Lower leg skin (tissue), 3 donors: Measurements from ENCODE around the gene GJB5.

ENCODE experiments used
- CTCF ChIP-seq, 3 donors: fragments of 450-650 bp; IDR thresholded peaks; one replicate each; pipeline ENCODE4 v1.5.1; 2016; ENCODE audit warnings: antibody characterized with exemption in 3 of 3, mild to moderate bottlenecking in 3 of 3, moderate library complexity in 2 of 3
- POLR2A ChIP-seq, 2 donors: fragments of 450-650 bp; IDR thresholded peaks; one replicate each; pipeline ENCODE4 v1.6.1; 2016 to 2017; ENCODE audit warnings: antibody characterized with exemption in 2 of 2, mild to moderate bottlenecking in 1 of 2, moderate library complexity in 1 of 2

- TF ChIP-seq CTCF (IDR thresholded peaks at IDR 0.05) (no peak), POLR2A (IDR thresholded peaks at IDR 0.05) (no peak)
These were observed 25.1 kb downstream of the GJB5 start for GRCh38 chr1:34779962-34780361.
